PC-9 (cell line): ENCODE measurements around the gene FAM216B.
"Not testable (repeated sequence)": the region's sequence is repeated elsewhere in the genome, so short reads cannot be mapped to it uniquely, and the experiment has no call there.

ENCODE experiments used
- EZH2 ChIP-seq: fragments of 200-600 bp; sonication (generic); IDR thresholded peaks from 2 replicates; pipeline ENCODE4 v1.8.0; 2017; ENCODE audit warnings: antibody characterized with exemption, low read depth
- TF ChIP-seq, protein P1 (sequence below): fragments of 200-600 bp; sonication (generic); conservative IDR thresholded peaks from 2 replicates; pipeline ENCODE4 v1.6.1; 2017; ENCODE audit warnings: mixed run types, antibody characterized with exemption, mild to moderate bottlenecking, moderate library complexity

DNA sequence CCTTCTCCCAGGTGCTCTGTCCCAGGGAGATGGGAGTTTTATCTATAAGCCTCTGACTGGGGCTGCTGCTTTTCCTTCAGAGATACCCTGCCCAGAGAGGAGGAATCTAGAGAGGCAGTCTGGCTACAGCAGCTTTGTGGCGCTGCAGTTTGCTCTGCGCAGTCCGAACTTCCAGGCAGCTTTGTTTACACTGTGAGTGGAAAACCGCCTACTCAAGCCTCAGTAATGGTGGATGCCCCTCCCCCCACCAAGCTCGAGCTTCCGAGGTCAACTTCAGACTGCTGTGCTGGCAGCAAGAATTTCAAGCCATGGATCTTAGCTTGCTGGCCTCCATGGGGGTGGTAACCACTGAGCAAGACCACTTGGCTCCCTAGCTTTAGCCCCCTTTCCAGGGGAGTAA is 4.8 kb upstream of the FAM216B start:
- TF ChIP-seq, protein P1, sequence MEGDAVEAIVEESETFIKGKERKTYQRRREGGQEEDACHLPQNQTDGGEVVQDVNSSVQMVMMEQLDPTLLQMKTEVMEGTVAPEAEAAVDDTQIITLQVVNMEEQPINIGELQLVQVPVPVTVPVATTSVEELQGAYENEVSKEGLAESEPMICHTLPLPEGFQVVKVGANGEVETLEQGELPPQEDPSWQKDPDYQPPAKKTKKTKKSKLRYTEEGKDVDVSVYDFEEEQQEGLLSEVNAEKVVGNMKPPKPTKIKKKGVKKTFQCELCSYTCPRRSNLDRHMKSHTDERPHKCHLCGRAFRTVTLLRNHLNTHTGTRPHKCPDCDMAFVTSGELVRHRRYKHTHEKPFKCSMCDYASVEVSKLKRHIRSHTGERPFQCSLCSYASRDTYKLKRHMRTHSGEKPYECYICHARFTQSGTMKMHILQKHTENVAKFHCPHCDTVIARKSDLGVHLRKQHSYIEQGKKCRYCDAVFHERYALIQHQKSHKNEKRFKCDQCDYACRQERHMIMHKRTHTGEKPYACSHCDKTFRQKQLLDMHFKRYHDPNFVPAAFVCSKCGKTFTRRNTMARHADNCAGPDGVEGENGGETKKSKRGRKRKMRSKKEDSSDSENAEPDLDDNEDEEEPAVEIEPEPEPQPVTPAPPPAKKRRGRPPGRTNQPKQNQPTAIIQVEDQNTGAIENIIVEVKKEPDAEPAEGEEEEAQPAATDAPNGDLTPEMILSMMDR = not testable (repeated sequence)
- not testable (repeated sequence) for TF ChIP-seq EZH2
